Heart left ventricle (tissue), 13 donors: ENCODE measurements around the gene GSDME.

ENCODE experiments used
- POLR2A ChIP-seq, 2 donors: fragments of 450-650 bp; IDR thresholded peaks; one replicate each; pipeline ENCODE4 v1.6.1; 2017; ENCODE audit warnings: antibody characterized with exemption in 2 of 2, mild to moderate bottlenecking in 2 of 2, moderate library complexity in 2 of 2
- TF ChIP-seq, protein P1 (sequence below), 12 donors: fragments of 200-600 bp; sonication (generic) in 4 of 12; IDR thresholded peaks; one replicate each; pipeline versions ENCODE4 v1.5.0 to v1.8.0; 2018 to 2022; ENCODE audit warnings: antibody characterized with exemption in 12 of 12, mild to moderate bottlenecking in 5 of 12
- donor health status: ischemic (EF 13 %, LVEDD 7.1; RV severe dilation, severe dysfunction).
- donor health status: DM: no; HTN: yes; CAD: no.
- donor health status: DM: no; HTN: no; CAD: no.
- donor health status: ischemic (EF 25% LVEDD 6.9; RV normal size, moderate dysfunction).
- donor health status: ischemic (EF 25% LVEDD 5.7; RV mildly dilated, moderate dysfunction).
- donor health status: ischemic (EF 35%, LVEDD 5.7; RV mildly dilated, moderate dysfunction).
- donor health status: nonischemic (EF 11% LVEDD 7.7; RV severe dilation, severe dysfunction).
- donor health status: DM: yes; HTN: yes; CAD: no.
- donor health status: PGD.
- donor health status: ischemic (EF 29% LVEDD 5.4; RV normal size, mild dysfunction).
- donor health status: nonischemic (EF 23%, LVEDD 6.1; RV moderate dilation, normal function).

DNA sequence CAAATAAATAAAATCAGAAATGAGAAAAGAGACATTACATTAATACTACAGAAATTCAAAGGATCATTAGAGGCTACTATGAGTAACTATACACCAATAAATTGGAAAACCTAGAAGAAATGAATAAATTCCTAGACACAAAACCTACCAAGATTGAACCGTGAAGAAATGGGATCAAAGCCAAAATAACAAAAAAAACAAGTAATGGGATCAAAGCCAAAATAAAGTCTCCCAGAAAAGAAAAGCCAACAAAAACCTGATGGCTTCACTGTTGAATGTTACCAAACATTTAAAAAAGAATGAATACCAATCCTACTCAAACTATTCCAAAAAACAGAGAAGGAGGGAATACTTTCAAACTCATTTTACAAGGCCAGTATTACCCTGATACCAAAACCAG lies 20.0 kb downstream of the GSDME start:
- TF ChIP-seq, protein P1, sequence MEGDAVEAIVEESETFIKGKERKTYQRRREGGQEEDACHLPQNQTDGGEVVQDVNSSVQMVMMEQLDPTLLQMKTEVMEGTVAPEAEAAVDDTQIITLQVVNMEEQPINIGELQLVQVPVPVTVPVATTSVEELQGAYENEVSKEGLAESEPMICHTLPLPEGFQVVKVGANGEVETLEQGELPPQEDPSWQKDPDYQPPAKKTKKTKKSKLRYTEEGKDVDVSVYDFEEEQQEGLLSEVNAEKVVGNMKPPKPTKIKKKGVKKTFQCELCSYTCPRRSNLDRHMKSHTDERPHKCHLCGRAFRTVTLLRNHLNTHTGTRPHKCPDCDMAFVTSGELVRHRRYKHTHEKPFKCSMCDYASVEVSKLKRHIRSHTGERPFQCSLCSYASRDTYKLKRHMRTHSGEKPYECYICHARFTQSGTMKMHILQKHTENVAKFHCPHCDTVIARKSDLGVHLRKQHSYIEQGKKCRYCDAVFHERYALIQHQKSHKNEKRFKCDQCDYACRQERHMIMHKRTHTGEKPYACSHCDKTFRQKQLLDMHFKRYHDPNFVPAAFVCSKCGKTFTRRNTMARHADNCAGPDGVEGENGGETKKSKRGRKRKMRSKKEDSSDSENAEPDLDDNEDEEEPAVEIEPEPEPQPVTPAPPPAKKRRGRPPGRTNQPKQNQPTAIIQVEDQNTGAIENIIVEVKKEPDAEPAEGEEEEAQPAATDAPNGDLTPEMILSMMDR (IDR thresholded peaks at IDR 0.05): no peak
- TF ChIP-seq POLR2A (IDR thresholded peaks at IDR 0.05): no peak
